Natural killer cell (primary cell): Measurements from ENCODE around the gene AP3D1. TPM values are rescaled to one million over a fixed set of nuclear protein-coding genes. Genes with fewer than 3 reads are reported as not detected.

Source experiments
- ATAC-seq, 3 donors: fragments of 150-1000 bp in 2 of 3; fragments of 200-7000 bp in 1 of 3; cut with Tn5 transposase; 1 replicate in 1 of 3; 2 replicates in 2 of 3; pipeline ENCODE4 v1.10.0; 2021; ENCODE audit warnings: mild to moderate bottlenecking in 2 of 3, moderate library complexity in 2 of 3
- DNase-seq, 2 donors: peaks; one replicate each; pipeline versions ENCODE4 v3.0.0 to v3.0.0-alpha.2; 2013 to 2021; ENCODE audit warnings: mixed read lengths in 1 of 2
- H3K27ac ChIP-seq: one replicate; pipeline ENCODE4 v1.5.1; 2013; ENCODE audit warnings: mild to moderate bottlenecking, low read length
- H3K27me3 ChIP-seq: one replicate; pipeline ENCODE4 v1.6.1; 2013; ENCODE audit warnings: low read length; ENCODE audit not compliant: control insufficient read depth, insufficient read depth
- H3K36me3 ChIP-seq: one replicate; pipeline ENCODE4 v1.6.1; 2013; ENCODE audit warnings: low read length; ENCODE audit not compliant: control insufficient read depth, insufficient read depth
- H3K4me1 ChIP-seq: one replicate; pipeline ENCODE4 v1.6.1; 2013; ENCODE audit warnings: low read length; ENCODE audit not compliant: control insufficient read depth, insufficient read depth
- H3K4me3 ChIP-seq: one replicate; pipeline ENCODE4 v1.5.1; 2013; ENCODE audit warnings: low read length
- H3K9me3 ChIP-seq: one replicate; pipeline ENCODE4 v1.6.1; 2013; ENCODE audit warnings: low read length; ENCODE audit not compliant: control insufficient read depth, insufficient read depth
- H3K27ac Mint-ChIP-seq, 2 donors: one replicate each; pipeline ENCODE4 v1.8.0; 2022; ENCODE audit warnings: mild to moderate bottlenecking in 2 of 2, mixed read lengths in 2 of 2, moderate library complexity in 1 of 2
- H3K27me3 Mint-ChIP-seq, 2 donors: one replicate each; pipeline ENCODE4 v1.8.0; 2022; ENCODE audit warnings: low read depth in 2 of 2, mixed read lengths in 2 of 2
- H3K36me3 Mint-ChIP-seq: one replicate; pipeline ENCODE4 v1.8.0; 2022; ENCODE audit warnings: mixed read lengths
- H3K4me1 Mint-ChIP-seq, 2 donors: one replicate each; pipeline ENCODE4 v1.8.0; 2022; ENCODE audit warnings: mixed read lengths in 2 of 2
- H3K4me3 Mint-ChIP-seq: one replicate; pipeline ENCODE4 v1.8.0; 2022; ENCODE audit warnings: mild to moderate bottlenecking, moderate library complexity, mixed read lengths
- H3K9me3 Mint-ChIP-seq, 2 donors: one replicate each; pipeline ENCODE4 v1.8.0; 2022; ENCODE audit warnings: mixed read lengths in 2 of 2
- CTCF ChIP-seq: fragments of 200-600 bp; IDR thresholded peaks from one replicate; pipeline ENCODE4 v1.8.0; 2022; ENCODE audit warnings: antibody characterized with exemption
- WGBS: methylation state at CpG from one replicate; pipeline ENCODE4 v1.1.7; 2013; ENCODE audit warnings: missing lambda C conversion rate; ENCODE audit not compliant: insufficient coverage; 5-methylcytosine and 5-hydroxymethylcytosine counted together
- intact Hi-C: fragments of 100-400 bp; cut with micrococcal nuclease; formaldehyde crosslinking; loops from one replicate; pipeline ENCODE4 v1.14.2; 2022
- total RNA-seq, 4 donors: library from RNA; stranded (reverse); fragments of 120-200 nt in 1 of 4; gene quantifications; one replicate each; pipeline versions ENCODE4 v1.2.3 to v1.2.4, GENCODE V29; 2013 to 2022

Gene AP3D1
- total RNA-seq, 3 donors from 2014 or later (not counting 1 experiment from before 2014, with no cell fraction given): 74.6 to 93.1 (median 87.5) TPM

GRCh38 chr19:2084993-2085720 lies 66.2 kb downstream of the AP3D1 start:
- H3K4me3 ChIP-seq: peak overlapping the region; percentile 91
- DNase-seq (peak; percentile 94 to 99), ATAC-seq (peak; percentile 28 to 78 (median 68))
- H3K27ac Mint-ChIP-seq: peak overlapping the region; percentile 95 to 99
- H3K27ac ChIP-seq: peak overlapping the region; percentile 98
- intact Hi-C loops: loop anchor here (2.0 to 5.0 kb wide), 5 partner anchors 34 to 203 kb away; partner anchors contain the start of genes MKNK2, PLEKHJ1 and SF3A2
- no peaks in the 10 kb centered on the region for H3K27me3 ChIP-seq
- H3K36me3 ChIP-seq: peaks cover 11% of the 10 kb centered on the region
- H3K9me3 Mint-ChIP-seq: no peaks in the 10 kb centered on the region
- no peaks in the 10 kb centered on the region for H3K9me3 ChIP-seq
- no peaks in the 10 kb centered on the region for H3K27me3 Mint-ChIP-seq
- TF ChIP-seq CTCF: no peak
- H3K4me3 Mint-ChIP-seq: peak overlapping the region; percentile 99
- 2% methylated on average over 28 of the region's 28 CpGs for WGBS
- H3K36me3 Mint-ChIP-seq: no peaks in the 10 kb centered on the region
- peaks cover 87% of the 10 kb centered on the region for H3K4me1 ChIP-seq
- H3K4me1 Mint-ChIP-seq: peaks cover 74 to 77% of the 10 kb centered on the region in 2 donors

GRCh38 chr19:2083174-2083854 lies 68.1 kb downstream of the AP3D1 start:
- Mint-ChIP-seq H3K36me3 (no peaks in the 10 kb centered on the region), H3K27me3 (no peaks in the 10 kb centered on the region), H3K27ac (peak overlapping the region; percentile 95 to 99), H3K4me1 (peaks cover 65 to 75% of the 10 kb centered on the region in 2 donors), H3K9me3 (no peaks in the 10 kb centered on the region), H3K4me3 (peak overlapping the region; percentile 99)
- ATAC-seq (peak in 1 of 3 donors; percentile 12), DNase-seq (peak; percentile 54 to 85)
- Histone ChIP-seq H3K27ac (peak overlapping the region; percentile 98), H3K27me3 (no peaks in the 10 kb centered on the region), H3K36me3 (peaks cover 29% of the 10 kb centered on the region), H3K9me3 (no peaks in the 10 kb centered on the region), H3K4me1 (peaks cover 87% of the 10 kb centered on the region), H3K4me3 (peak overlapping the region; percentile 91)
- TF ChIP-seq CTCF: no peak
- 2% methylated on average over 20 of the region's 20 CpGs for WGBS
- intact Hi-C loops: loop anchor here (2.0 kb wide), 1 partner anchor 13 kb away; the partner anchor contains the start of genes IZUMO4 and MOB3A

GRCh38 chr19:2081873-2082810 lies 69.2 kb downstream of the AP3D1 start:
- DNase-seq: peak; percentile 72 to 82
- Histone ChIP-seq H3K9me3 (no peaks in the 10 kb centered on the region), H3K27me3 (no peaks in the 10 kb centered on the region), H3K4me3 (peak overlapping the region; percentile 91), H3K4me1 (peaks cover 83% of the 10 kb centered on the region), H3K27ac (peak overlapping the region; percentile 98), H3K36me3 (peaks cover 41% of the 10 kb centered on the region)
- intact Hi-C loops: loop anchor here (1.0 to 2.0 kb wide), 2 partner anchors 8 to 15 kb away; partner anchors contain the start of genes IZUMO4 and MOB3A
- Mint-ChIP-seq H3K27ac (peak overlapping the region; percentile 95 to 99), H3K36me3 (no peaks in the 10 kb centered on the region), H3K4me3 (peak overlapping the region; percentile 99), H3K9me3 (no peaks in the 10 kb centered on the region), H3K4me1 (peaks cover 53 to 64% of the 10 kb centered on the region in 2 donors), H3K27me3 (no peaks in the 10 kb centered on the region)
- 17% methylated on average over 30 of the region's 30 CpGs for WGBS
- ATAC-seq: peak; percentile 51 to 76 (median 66)
- no peak for TF ChIP-seq CTCF
